GM12891 (cell line): ENCODE results near the gene WEE2.

ENCODE experiments used
- POLR2A ChIP-seq: IDR thresholded peaks from 2 replicates; pipeline ENCODE4 v1.6.1; 2011; ENCODE audit warnings: low read depth, low read length, control low read depth
- POLR2AphosphoS5 ChIP-seq: IDR thresholded peaks from 2 replicates; pipeline ENCODE4 v1.6.1; 2011; ENCODE audit warnings: low read depth, low read length, control low read depth
- SPI1 ChIP-seq: IDR thresholded peaks from 2 replicates; pipeline ENCODE4 v1.6.1; 2011; ENCODE audit warnings: low read depth, low read length, control low read depth
- TAF1 ChIP-seq: IDR thresholded peaks from 2 replicates; pipeline ENCODE4 v1.6.1; 2011; ENCODE audit warnings: low read depth, low read length, control low read depth

GRCh38 chr7:141714571-141714970, 6.4 kb downstream of the WEE2 start:
- TF ChIP-seq TAF1 (no peak), POLR2A (no peak), POLR2AphosphoS5 (no peak), SPI1 (no peak)
